Measurements from ENCODE around the gene CIRBP. TPM values are rescaled to one million over a fixed set of nuclear protein-coding genes. Genes with fewer than 3 reads are reported as not detected.

CIRBP gene
- polyA plus RNA-seq, 1 of the 3 experiments (the other 2 are of a cell fraction): 762 TPM

DNA sequence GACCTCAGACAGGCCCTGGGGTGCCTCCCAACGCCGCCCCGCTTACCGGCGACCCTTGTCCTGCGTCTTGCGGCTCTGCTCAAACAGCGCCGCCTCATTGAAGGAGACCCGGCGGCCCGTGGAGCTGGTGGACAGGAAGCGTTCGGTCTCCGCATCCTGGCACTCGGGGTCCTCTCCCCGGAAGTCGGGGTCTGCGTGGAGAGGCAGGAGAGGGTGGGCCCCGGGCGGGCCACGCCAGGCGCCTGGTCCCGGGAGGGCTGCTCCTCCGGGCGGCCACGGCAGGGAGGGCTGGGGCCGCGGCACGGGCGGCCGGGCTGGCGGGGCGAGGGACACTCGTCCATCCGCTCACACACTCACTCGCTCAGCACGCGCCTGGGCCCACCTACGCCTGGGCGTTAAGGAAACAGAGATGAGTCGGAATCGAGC is 34.2 kb upstream of the CIRBP start (continued):
- TF ChIP-seq MAX (IDR thresholded peaks at IDR 0.05; ENCODE audit: low read depth) (no peak), RAD21 (IDR thresholded peaks at IDR 0.05; ENCODE audit: low read length) (no peak), RCOR1 (IDR thresholded peaks at IDR 0.05; ENCODE audit: low read length) (no peak), FOXJ3 (CRISPR knock-in tag; IDR thresholded peaks at IDR 0.05) (no peak), SIN3A (IDR thresholded peaks at IDR 0.05; ENCODE audit: borderline replicate concordance, low read depth, low read length) (no peak)

DNA sequence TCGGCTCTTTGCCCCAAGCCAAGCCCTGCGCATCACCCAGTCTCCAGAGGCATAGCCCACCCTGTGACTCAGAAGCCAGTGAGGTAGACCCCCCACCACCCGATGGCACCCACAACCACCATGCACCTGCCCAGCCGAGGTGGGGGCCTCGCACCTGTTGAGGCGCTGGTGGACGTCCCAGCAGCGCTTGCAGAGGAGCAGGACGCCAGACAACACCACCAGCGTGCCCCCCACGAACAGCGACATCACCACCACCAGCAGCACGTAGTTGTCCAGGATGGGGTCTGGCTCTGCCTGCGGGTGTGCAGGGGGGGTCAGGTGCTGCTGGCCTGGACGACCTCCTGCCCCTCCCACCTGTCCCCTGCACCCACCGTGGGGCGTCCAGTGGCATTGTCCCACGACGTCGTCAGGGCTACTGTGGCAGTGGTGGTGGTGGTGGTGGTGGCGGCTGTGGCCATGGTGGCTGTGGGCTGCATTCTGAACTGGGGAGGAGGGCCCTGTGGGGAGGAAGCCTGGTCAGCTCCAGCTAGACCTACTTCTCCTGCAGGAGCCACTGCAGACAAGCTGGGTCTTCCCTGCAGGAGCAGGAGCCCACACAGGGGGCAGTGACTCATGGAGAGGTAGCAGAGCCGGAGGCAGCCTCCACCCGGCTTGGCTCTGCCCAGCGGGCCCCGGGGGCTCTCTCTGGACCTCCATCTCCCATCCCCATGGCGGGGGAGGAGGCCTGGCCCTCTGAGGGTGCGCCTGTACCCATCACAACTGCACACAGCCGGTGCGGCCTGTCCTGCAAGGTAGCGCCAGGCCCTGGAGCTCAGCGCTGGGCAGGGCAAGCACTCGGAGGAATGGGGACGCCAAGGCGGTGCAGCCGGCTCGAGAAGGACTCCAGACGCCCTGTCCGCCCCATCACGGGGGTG is 33.2 kb upstream of the CIRBP start:
- peaks cover 5 to 25% of the 10 kb centered on the region in 2 experiments; a peak in 2 of 4 replicates for H3K4me1 ChIP-seq (ENCODE audit: control insufficient read depth in 1 of 2, insufficient read depth in 2 of 2, low read depth in 1 of 2, low read length in 1 of 2)
- H3K27ac ChIP-seq (ENCODE audit: low read depth in 2 of 2, low read length in 1 of 2): peak overlapping the region; percentile 36 to 77; a peak in 3 of 4 replicates
- POLR2A ChIA-PET: interaction anchor here (0.8 to 1.6 kb wide), 3 partner anchors 10 to 105 kb away, joined by 3 to 11 read pairs (median 6); partner anchors contain the start of gene CIRBP

DNA sequence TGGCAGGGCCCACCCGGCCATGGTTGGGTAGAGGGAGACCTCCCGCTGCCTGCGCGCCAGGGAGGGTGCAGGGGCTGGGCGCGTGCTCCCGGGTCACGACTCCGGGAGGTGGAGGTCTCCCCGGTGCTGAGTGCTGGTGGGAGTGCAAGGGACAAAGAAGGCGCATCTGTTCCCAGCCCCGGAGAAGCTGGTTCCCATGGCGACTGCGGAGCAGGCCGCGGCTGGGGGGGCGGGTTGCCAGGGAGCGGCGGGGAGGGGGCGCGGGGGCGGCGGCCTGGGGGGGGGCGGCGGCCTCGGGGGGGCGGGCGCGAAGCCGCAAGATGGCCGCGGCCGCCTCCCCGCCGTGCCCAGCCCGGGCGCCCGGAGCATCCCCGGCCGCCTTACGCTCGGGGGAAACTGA is 32.6 kb upstream of the CIRBP start:
- Histone ChIP-seq H3K4me2 (peak overlapping the region; percentile 97), H2AFZ (ENCODE audit: low read depth) (no peak overlapping the region), H3K27me3 (ENCODE audit: insufficient read depth) (no peaks in the 10 kb centered on the region), H3K9ac (peak overlapping the region; percentile 66), H3K4me3 (ENCODE audit: low read depth in 2 of 2, low read length in 1 of 2) (peak overlapping the region; percentile 74 to 87), H3K27ac (ENCODE audit: low read depth in 2 of 2, low read length in 1 of 2) (peak overlapping the region; percentile 36 to 88; a peak in 3 of 4 replicates), H3K9me2 (no peaks in the 10 kb centered on the region), H3F3A (replicated peaks; ENCODE audit: insufficient read depth) (peaks cover 34% of the 10 kb centered on the region), H3K36me3 (replicated peaks in 1 of 2; ENCODE audit: control insufficient read depth in 1 of 2, insufficient read depth in 2 of 2, low read length in 1 of 2) (peaks cover 0 to 33% of the 10 kb centered on the region in 2 experiments), H3K79me2 (ENCODE audit: insufficient read depth) (peaks cover 19% of the 10 kb centered on the region; the same call in 1 of the 2 replicates), H4K20me1 (ENCODE audit: insufficient read depth) (peaks cover 24% of the 10 kb centered on the region), H3K4me1 (ENCODE audit: control insufficient read depth in 1 of 2, insufficient read depth in 2 of 2, low read depth in 1 of 2, low read length in 1 of 2) (peaks cover 5 to 26% of the 10 kb centered on the region in 2 experiments; a peak in 2 of 4 replicates), H3K9me3 (no peaks in the 10 kb centered on the region)
- 5% methylated on average over 8 of the region's 42 CpGs for WGBS (ENCODE audit: low lambda C conversion rate)
- CTCF ChIA-PET: interaction anchor here (0.7 to 5.7 kb wide), 6 partner anchors 8 to 1746 kb away, joined by 3 to 82 read pairs (median 4); no protein-coding TSS in a partner anchor
- POLR2A ChIA-PET: interaction anchor here (0.8 to 1.6 kb wide), 3 partner anchors 11 to 105 kb away, joined by 3 to 11 read pairs (median 6); partner anchors contain the start of gene CIRBP
- TF ChIP-seq TEAD4 (IDR thresholded peaks at IDR 0.05; ENCODE audit: borderline replicate concordance, insufficient read depth) (no peak), JUND (IDR thresholded peaks at IDR 0.05) (no peak), MAX (IDR thresholded peaks at IDR 0.05; ENCODE audit: low read depth) (no peak)
- TF ChIP-seq, protein P1, sequence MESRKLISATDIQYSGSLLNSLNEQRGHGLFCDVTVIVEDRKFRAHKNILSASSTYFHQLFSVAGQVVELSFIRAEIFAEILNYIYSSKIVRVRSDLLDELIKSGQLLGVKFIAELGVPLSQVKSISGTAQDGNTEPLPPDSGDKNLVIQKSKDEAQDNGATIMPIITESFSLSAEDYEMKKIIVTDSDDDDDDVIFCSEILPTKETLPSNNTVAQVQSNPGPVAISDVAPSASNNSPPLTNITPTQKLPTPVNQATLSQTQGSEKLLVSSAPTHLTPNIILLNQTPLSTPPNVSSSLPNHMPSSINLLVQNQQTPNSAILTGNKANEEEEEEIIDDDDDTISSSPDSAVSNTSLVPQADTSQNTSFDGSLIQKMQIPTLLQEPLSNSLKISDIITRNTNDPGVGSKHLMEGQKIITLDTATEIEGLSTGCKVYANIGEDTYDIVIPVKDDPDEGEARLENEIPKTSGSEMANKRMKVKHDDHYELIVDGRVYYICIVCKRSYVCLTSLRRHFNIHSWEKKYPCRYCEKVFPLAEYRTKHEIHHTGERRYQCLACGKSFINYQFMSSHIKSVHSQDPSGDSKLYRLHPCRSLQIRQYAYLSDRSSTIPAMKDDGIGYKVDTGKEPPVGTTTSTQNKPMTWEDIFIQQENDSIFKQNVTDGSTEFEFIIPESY (IDR thresholded peaks at IDR 0.05; ENCODE audit: borderline replicate concordance, low read depth): no peak
- peak; percentile 88 for DNase-seq

More for the DNA sequence above, 33.2 kb upstream of the CIRBP start:
- no peaks in the 10 kb centered on the region for H3K9me2 ChIP-seq
- no peak overlapping the region for H2AFZ ChIP-seq (ENCODE audit: low read depth)
- CTCF ChIA-PET: interaction anchor here (0.7 to 5.7 kb wide), 6 partner anchors 9 to 1747 kb away, joined by 3 to 82 read pairs (median 4); no protein-coding TSS in a partner anchor
- H3K36me3 ChIP-seq (replicated peaks in 1 of 2; ENCODE audit: control insufficient read depth in 1 of 2, insufficient read depth in 2 of 2, low read length in 1 of 2): peaks cover 0 to 35% of the 10 kb centered on the region in 2 experiments
- peak overlapping the region; percentile 59 to 87 for H3K4me3 ChIP-seq (ENCODE audit: low read depth in 2 of 2, low read length in 1 of 2)
- H3K9ac ChIP-seq: 0 out of 2 replicates have a peak overlapping the region, but pooled peaks have one; percentile 25
- H3K79me2 ChIP-seq (ENCODE audit: insufficient read depth): peaks cover 12% of the 10 kb centered on the region; the same call in 1 of the 2 replicates
- peak; percentile 66 for DNase-seq
- WGBS (ENCODE audit: low lambda C conversion rate): 88% methylated on average over 5 of the region's 39 CpGs
- peak overlapping the region; percentile 83 for H3K4me2 ChIP-seq
- no peaks in the 10 kb centered on the region for H3K9me3 ChIP-seq
- H3F3A ChIP-seq (replicated peaks; ENCODE audit: insufficient read depth): peaks cover 34% of the 10 kb centered on the region
- TF ChIP-seq NFIC (IDR thresholded peaks at IDR 0.05; ENCODE audit: borderline replicate concordance): no peak
- no peak for TF ChIP-seq EP300 (IDR thresholded peaks at IDR 0.05; ENCODE audit: borderline replicate concordance in 1 of 2, low read depth in 1 of 2, low read length in 1 of 2)
- TF ChIP-seq FOXM1 (IDR thresholded peaks at IDR 0.05; ENCODE audit: low read depth): no peak
- TF ChIP-seq POLR2AphosphoS5 (IDR thresholded peaks at IDR 0.05; ENCODE audit: low read depth, low read length): no peak
- TF ChIP-seq GABPA (IDR thresholded peaks at IDR 0.05; ENCODE audit: low read depth): no peak
- TF ChIP-seq, protein P2, sequence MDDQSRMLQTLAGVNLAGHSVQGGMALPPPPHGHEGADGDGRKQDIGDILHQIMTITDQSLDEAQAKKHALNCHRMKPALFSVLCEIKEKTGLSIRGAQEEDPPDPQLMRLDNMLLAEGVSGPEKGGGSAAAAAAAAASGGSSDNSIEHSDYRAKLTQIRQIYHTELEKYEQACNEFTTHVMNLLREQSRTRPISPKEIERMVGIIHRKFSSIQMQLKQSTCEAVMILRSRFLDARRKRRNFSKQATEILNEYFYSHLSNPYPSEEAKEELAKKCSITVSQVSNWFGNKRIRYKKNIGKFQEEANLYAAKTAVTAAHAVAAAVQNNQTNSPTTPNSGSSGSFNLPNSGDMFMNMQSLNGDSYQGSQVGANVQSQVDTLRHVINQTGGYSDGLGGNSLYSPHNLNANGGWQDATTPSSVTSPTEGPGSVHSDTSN (IDR thresholded peaks at IDR 0.05): no peak
- peak; percentile 38; the same call in 1 of the 2 replicates for TF ChIP-seq FOSL2 (IDR thresholded peaks at IDR 0.05; ENCODE audit: borderline replicate concordance, low read depth)
- no peaks in the 10 kb centered on the region for H3K27me3 ChIP-seq (ENCODE audit: insufficient read depth)
- peaks cover 24% of the 10 kb centered on the region for H4K20me1 ChIP-seq (ENCODE audit: insufficient read depth)
